Spleen (tissue), 7 donors: ENCODE results near the gene FRMPD2.

Experiments
- POLR2AphosphoS5 ChIP-seq, 3 donors: sonication (generic); formaldehyde crosslinking; IDR thresholded peaks; one replicate each; pipeline ENCODE4 v1.5.1; 2017; ENCODE audit warnings: antibody characterized with exemption in 3 of 3
- TF ChIP-seq, protein P1 (sequence below), 11 experiments: fragments of 200-600 bp in 7 of 11; fragments of 450-650 bp in 4 of 11; sonication (generic) in 4 of 11; IDR thresholded peaks in 8 of 11; conservative IDR thresholded peaks in 3 of 11; 1 replicate in 7 of 11; 2 replicates in 4 of 11; pipeline versions ENCODE4 v1.4.0 to v1.8.0; 2016 to 2021; ENCODE audit warnings: antibody characterized with exemption in 11 of 11, inconsistent platforms in 4 of 11, mild to moderate bottlenecking in 1 of 11
- donor health status: DM: no; HTN: no; CAD: no; lungs with moderate emphysema.
- donor health status: DM: no; HTN: no; CAD: no.
- donor health status: DM: no; HTN: no; CAD: no.

DNA sequence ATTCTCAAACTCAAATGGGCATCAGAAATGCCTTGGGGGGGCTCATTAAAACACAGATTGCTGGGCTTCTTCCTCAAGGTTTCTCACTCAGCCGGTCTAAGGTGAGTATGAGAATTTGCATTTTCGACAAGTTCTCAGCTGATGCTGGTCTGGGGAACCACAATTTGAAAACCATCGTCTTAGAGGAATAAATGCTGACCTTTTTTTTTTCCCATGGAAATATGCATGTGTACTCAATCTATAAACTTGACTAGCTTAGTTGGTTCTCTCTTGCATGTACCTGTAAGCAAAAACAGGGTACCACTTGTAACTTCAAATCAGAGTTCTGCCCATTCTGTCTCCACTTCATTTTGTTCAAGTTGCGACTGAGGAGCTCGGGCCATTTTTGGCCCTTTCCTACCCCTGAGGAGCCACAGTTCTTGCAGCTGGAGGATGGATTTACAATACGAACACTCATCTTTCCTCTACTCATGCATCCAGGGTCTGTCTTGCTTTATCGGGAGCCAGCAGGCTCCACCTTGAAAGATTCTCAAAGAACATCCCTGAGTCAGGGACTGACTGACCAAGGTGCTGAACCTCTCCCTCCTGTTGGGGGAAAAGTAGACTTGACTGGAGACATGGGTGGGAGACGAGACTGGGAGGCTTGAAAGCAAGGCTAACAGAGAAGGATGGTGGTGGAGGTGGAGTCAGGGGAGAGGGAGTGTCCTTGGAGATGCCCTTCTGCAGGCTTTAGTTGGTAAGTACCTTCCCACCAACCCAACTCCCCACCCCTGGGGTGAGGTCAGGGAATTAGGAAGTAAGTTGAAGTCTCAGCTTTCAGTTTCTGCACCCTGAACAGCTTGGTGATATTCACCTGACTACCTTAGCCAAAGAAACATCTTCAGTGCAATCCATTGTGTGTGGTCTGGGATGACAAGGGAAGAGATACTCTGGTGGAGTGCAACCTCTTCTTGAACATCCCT is 28.3 kb upstream of the FRMPD2 start:
- TF ChIP-seq, protein P1, sequence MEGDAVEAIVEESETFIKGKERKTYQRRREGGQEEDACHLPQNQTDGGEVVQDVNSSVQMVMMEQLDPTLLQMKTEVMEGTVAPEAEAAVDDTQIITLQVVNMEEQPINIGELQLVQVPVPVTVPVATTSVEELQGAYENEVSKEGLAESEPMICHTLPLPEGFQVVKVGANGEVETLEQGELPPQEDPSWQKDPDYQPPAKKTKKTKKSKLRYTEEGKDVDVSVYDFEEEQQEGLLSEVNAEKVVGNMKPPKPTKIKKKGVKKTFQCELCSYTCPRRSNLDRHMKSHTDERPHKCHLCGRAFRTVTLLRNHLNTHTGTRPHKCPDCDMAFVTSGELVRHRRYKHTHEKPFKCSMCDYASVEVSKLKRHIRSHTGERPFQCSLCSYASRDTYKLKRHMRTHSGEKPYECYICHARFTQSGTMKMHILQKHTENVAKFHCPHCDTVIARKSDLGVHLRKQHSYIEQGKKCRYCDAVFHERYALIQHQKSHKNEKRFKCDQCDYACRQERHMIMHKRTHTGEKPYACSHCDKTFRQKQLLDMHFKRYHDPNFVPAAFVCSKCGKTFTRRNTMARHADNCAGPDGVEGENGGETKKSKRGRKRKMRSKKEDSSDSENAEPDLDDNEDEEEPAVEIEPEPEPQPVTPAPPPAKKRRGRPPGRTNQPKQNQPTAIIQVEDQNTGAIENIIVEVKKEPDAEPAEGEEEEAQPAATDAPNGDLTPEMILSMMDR (IDR thresholded peaks at IDR 0.05 in 8 of 11, conservative IDR thresholded peaks at IDR 0.05 in 3 of 11), result no peak
- TF ChIP-seq POLR2AphosphoS5 (IDR thresholded peaks at IDR 0.05), result no peak
